Natural killer cell (primary cell): Measurements from ENCODE around the gene COA5. TPM values are rescaled to one million over a fixed set of nuclear protein-coding genes. Genes with fewer than 3 reads are reported as not detected.
A peak's percentile ranks its signal among the peaks of the same experiment; 100 is the strongest.
"Not testable (repeated sequence)": the region's sequence is repeated elsewhere in the genome, so short reads cannot be mapped to it uniquely, and the experiment has no call there.

ENCODE experiments used
- ATAC-seq, 3 donors: fragments of 150-1000 bp in 2 of 3; fragments of 200-7000 bp in 1 of 3; cut with Tn5 transposase; 1 replicate in 1 of 3; 2 replicates in 2 of 3; pipeline ENCODE4 v1.10.0; 2021; ENCODE audit warnings: mild to moderate bottlenecking in 2 of 3, moderate library complexity in 2 of 3
- DNase-seq, 2 donors: peaks; one replicate each; pipeline versions ENCODE4 v3.0.0 to v3.0.0-alpha.2; 2013 to 2021; ENCODE audit warnings: mixed read lengths in 1 of 2
- H3K27ac ChIP-seq: one replicate; pipeline ENCODE4 v1.5.1; 2013; ENCODE audit warnings: mild to moderate bottlenecking, low read length
- H3K27me3 ChIP-seq: one replicate; pipeline ENCODE4 v1.6.1; 2013; ENCODE audit warnings: low read length; ENCODE audit not compliant: control insufficient read depth, insufficient read depth
- H3K36me3 ChIP-seq: one replicate; pipeline ENCODE4 v1.6.1; 2013; ENCODE audit warnings: low read length; ENCODE audit not compliant: control insufficient read depth, insufficient read depth
- H3K4me1 ChIP-seq: one replicate; pipeline ENCODE4 v1.6.1; 2013; ENCODE audit warnings: low read length; ENCODE audit not compliant: control insufficient read depth, insufficient read depth
- H3K4me3 ChIP-seq: one replicate; pipeline ENCODE4 v1.5.1; 2013; ENCODE audit warnings: low read length
- H3K9me3 ChIP-seq: one replicate; pipeline ENCODE4 v1.6.1; 2013; ENCODE audit warnings: low read length; ENCODE audit not compliant: control insufficient read depth, insufficient read depth
- H3K27ac Mint-ChIP-seq, 2 donors: one replicate each; pipeline ENCODE4 v1.8.0; 2022; ENCODE audit warnings: mild to moderate bottlenecking in 2 of 2, mixed read lengths in 2 of 2, moderate library complexity in 1 of 2
- H3K27me3 Mint-ChIP-seq, 2 donors: one replicate each; pipeline ENCODE4 v1.8.0; 2022; ENCODE audit warnings: low read depth in 2 of 2, mixed read lengths in 2 of 2
- H3K36me3 Mint-ChIP-seq: one replicate; pipeline ENCODE4 v1.8.0; 2022; ENCODE audit warnings: mixed read lengths
- H3K4me1 Mint-ChIP-seq, 2 donors: one replicate each; pipeline ENCODE4 v1.8.0; 2022; ENCODE audit warnings: mixed read lengths in 2 of 2
- H3K4me3 Mint-ChIP-seq: one replicate; pipeline ENCODE4 v1.8.0; 2022; ENCODE audit warnings: mild to moderate bottlenecking, moderate library complexity, mixed read lengths
- H3K9me3 Mint-ChIP-seq, 2 donors: one replicate each; pipeline ENCODE4 v1.8.0; 2022; ENCODE audit warnings: mixed read lengths in 2 of 2
- WGBS: methylation state at CpG from one replicate; pipeline ENCODE4 v1.1.7; 2013; ENCODE audit warnings: missing lambda C conversion rate; ENCODE audit not compliant: insufficient coverage; 5-methylcytosine and 5-hydroxymethylcytosine counted together
- intact Hi-C: fragments of 100-400 bp; cut with micrococcal nuclease; formaldehyde crosslinking; loops from one replicate; pipeline ENCODE4 v1.14.2; 2022
- total RNA-seq, 4 donors: library from RNA; stranded (reverse); fragments of 120-200 nt in 1 of 4; gene quantifications; one replicate each; pipeline versions ENCODE4 v1.2.3 to v1.2.4, GENCODE V29; 2013 to 2022
- TF ChIP-seq, protein P1 (sequence below): fragments of 200-600 bp; IDR thresholded peaks from one replicate; pipeline ENCODE4 v1.8.0; 2022; ENCODE audit warnings: antibody characterized with exemption

The COA5 gene
- total RNA-seq, 3 donors from 2014 or later (not counting 1 experiment from before 2014, with no cell fraction given) = 27.4 to 39.6 (median 36.1) TPM

DNA sequence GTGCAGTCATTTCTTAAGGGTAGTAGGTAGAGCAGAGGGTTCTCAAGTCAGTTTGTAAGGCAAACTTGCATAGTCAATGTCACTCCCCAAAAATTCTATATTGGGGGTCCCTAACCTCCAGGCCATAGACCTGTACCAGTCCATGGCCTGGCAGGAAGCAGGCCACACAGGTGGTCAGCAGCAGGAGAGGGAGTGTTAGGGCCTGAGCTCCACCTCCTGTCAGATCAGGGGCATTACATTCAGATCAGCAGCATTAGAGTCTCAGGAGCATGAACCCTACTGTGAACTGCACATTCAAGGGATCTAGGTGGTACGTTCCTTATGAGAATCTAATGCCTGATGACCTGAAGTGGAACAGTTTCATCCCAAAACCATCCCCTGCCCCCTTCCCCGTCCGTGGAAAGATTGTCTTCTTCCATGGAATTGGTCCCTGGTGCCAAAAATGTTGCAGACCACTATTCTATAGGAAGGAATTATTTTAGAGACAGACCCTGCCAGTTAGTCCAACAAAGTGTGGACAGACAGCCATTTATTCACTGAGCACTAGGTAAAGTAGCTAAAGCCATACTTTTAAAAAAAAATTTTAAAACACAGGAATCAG lies 6.7 kb downstream of the COA5 start:
- H3K27me3 Mint-ChIP-seq = no peaks in the 10 kb centered on the region
- WGBS = 91% methylated on average over 3 of the region's 3 CpGs
- Histone ChIP-seq H3K9me3 (no peaks in the 10 kb centered on the region), H3K36me3 (peaks cover 39% of the 10 kb centered on the region), H3K4me3 (no peak overlapping the region), H3K4me1 (peaks cover 6% of the 10 kb centered on the region), H3K27me3 (no peaks in the 10 kb centered on the region), H3K27ac (peak overlapping the region; percentile 11)
- no peak overlapping the region for H3K4me3 Mint-ChIP-seq
- intact Hi-C loops = no loop called here
- H3K4me1 Mint-ChIP-seq = peaks cover 21 to 28% of the 10 kb centered on the region in 2 donors
- TF ChIP-seq, protein P1, sequence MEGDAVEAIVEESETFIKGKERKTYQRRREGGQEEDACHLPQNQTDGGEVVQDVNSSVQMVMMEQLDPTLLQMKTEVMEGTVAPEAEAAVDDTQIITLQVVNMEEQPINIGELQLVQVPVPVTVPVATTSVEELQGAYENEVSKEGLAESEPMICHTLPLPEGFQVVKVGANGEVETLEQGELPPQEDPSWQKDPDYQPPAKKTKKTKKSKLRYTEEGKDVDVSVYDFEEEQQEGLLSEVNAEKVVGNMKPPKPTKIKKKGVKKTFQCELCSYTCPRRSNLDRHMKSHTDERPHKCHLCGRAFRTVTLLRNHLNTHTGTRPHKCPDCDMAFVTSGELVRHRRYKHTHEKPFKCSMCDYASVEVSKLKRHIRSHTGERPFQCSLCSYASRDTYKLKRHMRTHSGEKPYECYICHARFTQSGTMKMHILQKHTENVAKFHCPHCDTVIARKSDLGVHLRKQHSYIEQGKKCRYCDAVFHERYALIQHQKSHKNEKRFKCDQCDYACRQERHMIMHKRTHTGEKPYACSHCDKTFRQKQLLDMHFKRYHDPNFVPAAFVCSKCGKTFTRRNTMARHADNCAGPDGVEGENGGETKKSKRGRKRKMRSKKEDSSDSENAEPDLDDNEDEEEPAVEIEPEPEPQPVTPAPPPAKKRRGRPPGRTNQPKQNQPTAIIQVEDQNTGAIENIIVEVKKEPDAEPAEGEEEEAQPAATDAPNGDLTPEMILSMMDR = peak; percentile 14
- peak; percentile 54 to 83 (median 70) for ATAC-seq
- H3K27ac Mint-ChIP-seq = peak overlapping the region; percentile 43 to 49
- peak in 1 of 2 donors; percentile 42 for DNase-seq
- H3K9me3 Mint-ChIP-seq = no peaks in the 10 kb centered on the region
- peaks cover 2% of the 10 kb centered on the region for H3K36me3 Mint-ChIP-seq

DNA sequence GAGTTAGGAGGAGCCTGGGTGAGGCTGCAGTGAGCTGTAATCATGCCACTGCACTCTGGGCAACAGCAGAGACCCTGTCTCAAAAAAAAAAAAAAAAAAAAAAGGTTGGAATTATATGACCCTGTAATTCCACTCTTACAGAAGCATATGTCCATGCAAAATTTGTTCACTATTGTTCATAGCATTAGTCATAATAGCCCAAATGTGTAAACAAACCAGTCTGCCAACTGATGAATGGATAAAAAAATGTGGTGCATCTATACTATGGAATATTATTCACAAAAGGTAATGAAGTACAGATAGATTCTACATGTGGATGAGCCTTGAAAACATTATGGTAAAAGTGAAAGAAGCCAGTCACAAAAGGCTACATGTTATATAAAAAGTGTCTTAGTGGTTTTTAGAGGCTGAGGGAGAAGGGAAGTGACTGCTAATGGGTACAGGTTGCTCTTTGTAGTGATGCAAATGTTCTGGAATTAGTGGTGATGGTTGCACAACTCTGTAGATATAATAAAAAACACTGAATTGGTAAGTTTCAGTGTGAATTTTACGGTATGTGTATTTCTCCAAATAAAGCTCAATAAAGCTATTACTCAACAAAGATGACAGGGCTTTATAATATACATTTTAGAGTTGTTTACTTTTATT lies 9.4 kb downstream of the COA5 start:
- H3K4me3 Mint-ChIP-seq = no peak overlapping the region
- Histone ChIP-seq H3K4me3 (no peak overlapping the region), H3K4me1 (no peaks in the 10 kb centered on the region), H3K27me3 (no peaks in the 10 kb centered on the region), H3K36me3 (peaks cover 40% of the 10 kb centered on the region), H3K27ac (no peak overlapping the region), H3K9me3 (no peaks in the 10 kb centered on the region)
- no peak for DNase-seq
- peaks cover 8 to 12% of the 10 kb centered on the region in 2 donors for H3K4me1 Mint-ChIP-seq
- no CpG with 5 or more reads among the region's 1 CpG for WGBS
- TF ChIP-seq, protein P1 = no peak
- peak overlapping the region; percentile 70 to 73 for H3K27ac Mint-ChIP-seq
- ATAC-seq = no peak
- H3K27me3 Mint-ChIP-seq = no peaks in the 10 kb centered on the region
- peaks cover 9% of the 10 kb centered on the region for H3K36me3 Mint-ChIP-seq
- H3K9me3 Mint-ChIP-seq = peaks cover 0 to 1% of the 10 kb centered on the region in 2 donors
- intact Hi-C loops = no loop called here

DNA sequence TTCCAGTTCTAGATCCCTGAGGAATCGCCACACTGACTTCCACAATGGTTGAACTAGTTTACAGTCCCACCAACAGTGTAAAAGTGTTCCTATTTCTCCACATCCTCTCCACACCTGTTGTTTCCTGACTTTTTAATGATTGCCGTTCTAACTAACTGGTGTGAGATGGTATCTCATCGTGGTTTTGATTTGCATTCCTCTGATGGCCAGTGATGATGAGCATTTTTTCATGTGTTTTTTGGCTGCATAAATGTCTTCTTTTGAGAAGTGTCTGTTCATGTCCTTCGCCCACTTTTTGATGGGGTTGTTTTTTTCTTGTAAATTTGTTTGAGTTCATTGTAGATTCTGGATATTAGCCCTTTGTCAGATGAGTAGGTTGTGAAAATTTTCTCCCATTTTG lies 13.6 kb downstream of the COA5 start:
- WGBS = no CpG with 5 or more reads among the region's 4 CpGs
- H3K4me3 Mint-ChIP-seq, intact Hi-C loops, H3K27ac Mint-ChIP-seq, H3K4me3 ChIP-seq, H3K4me1 ChIP-seq, H3K27me3 Mint-ChIP-seq, H3K9me3 ChIP-seq, ATAC-seq, H3K27me3 ChIP-seq, DNase-seq, H3K27ac ChIP-seq, H3K9me3 Mint-ChIP-seq: not testable (repeated sequence)
- Mint-ChIP-seq H3K36me3 (peaks cover 26% of the 10 kb centered on the region), H3K4me1 (peaks cover 26 to 33% of the 10 kb centered on the region in 2 donors)
- peaks cover 48% of the 10 kb centered on the region for H3K36me3 ChIP-seq

DNA sequence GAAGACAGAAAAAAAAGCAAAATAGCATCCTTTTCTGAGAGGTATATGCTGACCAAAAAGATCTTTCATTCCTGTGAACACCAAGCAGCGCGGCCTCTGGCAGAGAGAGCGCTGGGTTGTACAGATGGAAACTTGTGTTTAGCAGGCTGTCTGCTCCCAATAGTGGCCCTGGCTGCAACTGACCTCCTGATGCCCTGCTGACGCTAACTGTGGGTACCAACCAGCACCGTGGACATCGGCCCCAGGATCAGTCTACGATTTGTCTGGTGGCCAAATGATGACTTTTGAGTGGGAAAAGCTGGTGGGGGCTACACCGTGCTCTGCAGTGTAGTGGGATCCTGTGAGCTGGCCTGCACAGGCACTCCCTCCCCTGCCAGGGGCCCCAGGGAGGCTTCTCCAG lies 15.7 kb downstream of the COA5 start:
- intact Hi-C loops = no loop called here
- Mint-ChIP-seq H3K27ac (peak overlapping the region; percentile 59 to 60), H3K36me3 (peaks cover 27% of the 10 kb centered on the region), H3K9me3 (peaks cover 0 to 2% of the 10 kb centered on the region in 2 donors), H3K27me3 (no peaks in the 10 kb centered on the region), H3K4me3 (no peak overlapping the region), H3K4me1 (peaks cover 26 to 27% of the 10 kb centered on the region in 2 donors)
- no peaks in the 10 kb centered on the region for H3K9me3 ChIP-seq
- H3K4me1 ChIP-seq = no peaks in the 10 kb centered on the region
- no peak overlapping the region for H3K4me3 ChIP-seq
- no peak overlapping the region for H3K27ac ChIP-seq
- peaks cover 53% of the 10 kb centered on the region for H3K36me3 ChIP-seq
- DNase-seq = no peak
- WGBS = 98% methylated on average over 8 of the region's 8 CpGs
- H3K27me3 ChIP-seq = no peaks in the 10 kb centered on the region
- no peak for ATAC-seq
- TF ChIP-seq, protein P1 = no peak
